ENCODE measurements around the gene SCGN. TPM values are rescaled to one million over a fixed set of nuclear protein-coding genes. Genes with fewer than 3 reads are reported as not detected.

Gene SCGN
- polyA plus RNA-seq, 1 donor (not counting 4 experiments of a cell fraction or from before 2014, with no cell fraction given), result not detected

GRCh38 chr6:25670208-25670607 is 18.2 kb downstream of the SCGN start:
- FAIRE-seq, result no peak
- no peaks in the 10 kb centered on the region for H3K27me3 ChIP-seq (ENCODE audit: control insufficient read depth, extremely low read depth, insufficient read depth, low read length)
- H3K9ac ChIP-seq (ENCODE audit: control insufficient read depth, extremely low read depth, insufficient read depth, low read length), result no peak overlapping the region
- TF ChIP-seq EZH2 (IDR thresholded peaks at IDR 0.05; ENCODE audit: low read length), result no peak
- no peak for TF ChIP-seq CTCF (optimal IDR thresholded peaks at IDR 0.05 in 1 of 3, IDR thresholded peaks at IDR 0.05 in 1 of 3, conservative IDR thresholded peaks at IDR 0.05 in 1 of 3; ENCODE audit: extremely low read depth in 1 of 3, insufficient read depth in 2 of 3, low read length in 3 of 3)
- dilution Hi-C loops (cut with MboI; ENCODE audit: extremely low pct_ligation_motif_present, low sequenced_read_pairs), result no loop called here
- no peak overlapping the region for H2AFZ ChIP-seq (ENCODE audit: control insufficient read depth, low read length)
- H3K4me1 ChIP-seq (ENCODE audit: control insufficient read depth, extremely low read depth, insufficient read depth, low read length), result no peaks in the 10 kb centered on the region
- no peaks in the 10 kb centered on the region for H3K36me3 ChIP-seq (ENCODE audit: control insufficient read depth in 2 of 2, extremely low read depth in 1 of 2, insufficient read depth in 2 of 2, low read length in 2 of 2)
- no peak overlapping the region for H3K4me3 ChIP-seq (ENCODE audit: control insufficient read depth in 2 of 3, extremely low read depth in 1 of 3, insufficient read depth in 2 of 3, low read depth in 1 of 3, low read length in 3 of 3)
- no peaks in the 10 kb centered on the region for H4K20me1 ChIP-seq (ENCODE audit: control insufficient read depth, extremely low read depth, insufficient read depth, low read length)
- H3K79me2 ChIP-seq (ENCODE audit: control insufficient read depth, insufficient read depth, low read length), result no peaks in the 10 kb centered on the region
- H3K27ac ChIP-seq (ENCODE audit: control insufficient read depth, insufficient read depth, low read length), result no peak overlapping the region
- H3K9me1 ChIP-seq (ENCODE audit: control insufficient read depth, extremely low read depth, insufficient read depth, low read length), result no peaks in the 10 kb centered on the region
- DNase-seq (ENCODE audit: low read depth, low spot score), result no peak
- no peak overlapping the region for H3K4me2 ChIP-seq (ENCODE audit: control insufficient read depth, extremely low read depth, insufficient read depth, low read depth, low read length)
- no peaks in the 10 kb centered on the region for H3K9me3 ChIP-seq (ENCODE audit: control insufficient read depth, low read depth, low read length)

GRCh38 chr6:25670793-25671513 is 18.9 kb downstream of the SCGN start:
- Histone ChIP-seq H3K27me3 (ENCODE audit: control insufficient read depth, extremely low read depth, insufficient read depth, low read length) (no peaks in the 10 kb centered on the region), H3K4me3 (ENCODE audit: control insufficient read depth in 2 of 3, extremely low read depth in 1 of 3, insufficient read depth in 2 of 3, low read depth in 1 of 3, low read length in 3 of 3) (no peak overlapping the region), H4K20me1 (ENCODE audit: control insufficient read depth, extremely low read depth, insufficient read depth, low read length) (no peaks in the 10 kb centered on the region), H3K9me3 (ENCODE audit: control insufficient read depth, low read depth, low read length) (no peaks in the 10 kb centered on the region), H2AFZ (ENCODE audit: control insufficient read depth, low read length) (no peak overlapping the region), H3K36me3 (ENCODE audit: control insufficient read depth in 2 of 2, extremely low read depth in 1 of 2, insufficient read depth in 2 of 2, low read length in 2 of 2) (no peaks in the 10 kb centered on the region), H3K9ac (ENCODE audit: control insufficient read depth, extremely low read depth, insufficient read depth, low read length) (no peak overlapping the region), H3K4me1 (ENCODE audit: control insufficient read depth, extremely low read depth, insufficient read depth, low read length) (no peaks in the 10 kb centered on the region), H3K9me1 (ENCODE audit: control insufficient read depth, extremely low read depth, insufficient read depth, low read length) (no peaks in the 10 kb centered on the region), H3K4me2 (ENCODE audit: control insufficient read depth, extremely low read depth, insufficient read depth, low read depth, low read length) (no peak overlapping the region), H3K27ac (ENCODE audit: control insufficient read depth, insufficient read depth, low read length) (no peak overlapping the region), H3K79me2 (ENCODE audit: control insufficient read depth, insufficient read depth, low read length) (no peaks in the 10 kb centered on the region)
- dilution Hi-C loops (cut with MboI; ENCODE audit: extremely low pct_ligation_motif_present, low sequenced_read_pairs), result no loop called here
- TF ChIP-seq CTCF (optimal IDR thresholded peaks at IDR 0.05 in 1 of 3, IDR thresholded peaks at IDR 0.05 in 1 of 3, conservative IDR thresholded peaks at IDR 0.05 in 1 of 3; ENCODE audit: extremely low read depth in 1 of 3, insufficient read depth in 2 of 3, low read length in 3 of 3) (peak in 1 of 3 experiments; percentile 14), EZH2 (IDR thresholded peaks at IDR 0.05; ENCODE audit: low read length) (no peak)
- FAIRE-seq, result no peak
- DNase-seq (ENCODE audit: low read depth, low spot score), result no peak
